NCI-H526 (cell line): ENCODE results near the gene SNX30.

Source experiments
- DNase-seq, 2 experiments: peaks; one replicate each; lab custom pipeline; 2025; lab: John Stamatoyannopoulos, UW

SNX30 gene

DNA sequence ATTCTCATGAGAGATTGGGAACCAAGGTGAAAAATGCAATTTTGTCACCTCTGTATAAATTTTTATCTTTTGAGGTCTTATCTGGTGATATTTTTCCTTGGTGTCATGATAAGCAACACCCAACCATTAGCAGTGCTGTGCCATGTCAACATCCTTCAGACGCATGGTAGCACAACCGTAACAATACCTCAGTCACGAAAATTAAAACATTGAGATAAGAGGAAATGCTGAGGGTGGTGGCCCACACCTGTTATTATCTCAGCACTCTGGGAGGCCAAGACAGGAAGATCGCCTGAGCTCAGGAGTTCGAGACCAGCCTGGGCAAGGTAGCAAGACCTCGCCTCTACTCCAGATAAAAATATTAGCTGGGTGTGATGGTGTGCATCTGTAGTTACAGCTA is 107.4 kb downstream of the SNX30 start:
- no peak for DNase-seq

DNA sequence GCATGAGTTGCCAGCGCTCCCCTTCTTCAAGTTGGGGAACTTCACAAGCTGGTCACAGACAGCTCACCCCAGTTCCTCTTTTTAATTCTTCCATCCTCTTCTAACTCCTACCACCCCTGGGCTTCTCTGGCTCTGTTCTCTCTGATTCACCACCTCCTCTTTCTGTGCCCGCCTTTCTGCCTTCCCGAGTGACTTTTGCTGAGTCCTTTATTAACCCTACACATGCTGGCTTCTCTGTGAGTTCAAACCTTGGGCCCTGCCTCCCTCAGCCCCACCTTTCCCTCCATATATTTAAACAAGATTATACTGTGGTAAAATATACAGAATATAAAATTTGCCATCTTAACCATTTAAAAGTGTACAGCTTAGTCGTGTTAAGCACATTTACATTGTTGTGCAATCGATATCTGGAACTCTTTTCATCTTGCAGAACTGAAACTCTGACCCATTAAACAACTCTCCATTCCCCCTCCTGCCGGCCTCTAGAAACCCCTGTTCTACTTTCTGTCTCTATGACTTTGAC is 108.1 kb downstream of the SNX30 start:
- DNase-seq = no peak

- no peak for DNase-seq
These were observed 109.9 kb downstream of the SNX30 start for GRCh38 chr9:112860451-112860850.

- no peak for DNase-seq
These were observed 110.6 kb downstream of the SNX30 start for GRCh38 chr9:112861155-112861554.

DNA sequence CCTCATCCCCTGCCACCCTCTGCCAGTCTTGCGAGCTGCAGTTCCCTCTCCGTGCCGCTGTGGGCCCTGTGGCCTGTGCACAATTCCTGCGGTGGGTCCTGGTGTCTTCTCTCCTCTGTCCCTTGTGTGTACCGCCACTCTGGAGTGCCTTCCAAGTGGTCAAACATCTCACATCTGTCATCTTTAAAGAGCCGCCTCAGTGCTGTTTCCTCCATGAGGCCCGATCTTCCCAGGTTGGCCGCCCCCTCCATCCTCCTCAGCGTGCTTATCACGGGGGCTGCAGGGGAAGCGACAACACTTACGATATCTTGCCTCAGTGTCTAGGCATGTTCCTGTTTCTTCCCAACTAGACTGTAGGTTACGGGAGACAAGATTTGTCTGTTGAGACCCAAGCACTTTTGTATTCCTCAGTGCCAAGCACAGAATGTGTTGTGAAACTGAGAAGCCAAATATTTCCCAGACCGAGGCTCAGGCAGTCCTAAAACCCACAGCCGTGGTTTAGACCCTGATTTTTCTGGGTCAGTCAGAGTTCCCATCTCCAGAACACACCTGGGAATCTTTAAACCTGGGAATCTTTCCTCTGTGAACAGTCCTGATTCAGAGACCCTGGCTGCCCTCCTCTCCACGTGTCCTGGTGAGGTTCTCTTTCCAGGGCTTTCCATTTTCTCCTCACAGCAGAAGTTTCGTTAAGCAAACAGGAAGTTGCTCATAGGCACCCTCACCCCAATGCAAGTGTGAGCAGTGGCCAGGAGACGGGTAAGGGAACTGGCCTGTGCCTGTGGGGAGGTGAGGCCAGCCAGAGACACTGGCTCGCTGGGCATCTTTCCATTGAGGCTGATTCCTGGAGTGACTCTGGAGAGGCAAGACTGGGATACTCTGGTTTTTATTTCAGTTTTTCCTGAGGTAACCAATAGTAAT is 111.3 kb downstream of the SNX30 start:
- no peak for DNase-seq

DNA sequence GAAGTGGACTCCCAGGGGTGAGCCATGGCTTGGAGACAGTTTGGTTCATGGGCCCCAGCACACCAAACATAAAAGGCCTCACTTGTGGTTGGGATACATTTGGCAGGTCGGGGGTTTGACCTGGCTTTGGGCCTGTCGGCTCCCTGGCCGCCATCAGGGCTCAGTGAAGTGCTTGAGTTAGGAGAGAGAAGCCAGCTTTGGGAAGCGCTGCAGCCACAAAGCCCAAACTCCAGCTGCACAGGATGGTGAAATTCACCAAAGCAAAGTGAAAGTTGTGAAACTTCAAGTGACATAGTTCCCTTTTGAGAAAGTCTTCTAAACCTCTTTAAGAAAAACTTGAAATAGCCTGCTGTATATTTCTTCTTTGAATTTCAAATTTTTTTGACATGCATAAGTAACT is 112.7 kb downstream of the SNX30 start:
- DNase-seq = no peak

DNA sequence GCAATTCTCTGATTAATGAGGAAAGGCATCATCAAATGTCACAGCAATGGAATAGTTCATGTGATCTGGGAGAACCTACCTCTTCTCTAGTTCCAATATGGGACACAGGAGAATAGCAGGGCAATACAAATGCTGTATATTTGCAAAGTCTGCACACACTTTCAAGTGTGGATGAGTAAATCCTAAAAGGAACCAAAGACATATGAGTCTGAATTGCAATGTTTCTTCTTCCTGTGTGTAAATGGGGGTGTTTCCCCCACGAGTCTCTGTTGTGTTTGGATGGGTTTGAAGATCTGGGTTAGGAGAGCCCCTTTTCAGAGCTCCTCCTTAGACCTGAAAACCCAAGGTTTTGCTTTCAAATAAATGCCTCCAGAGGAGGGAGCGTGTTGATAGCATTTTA is 113.2 kb downstream of the SNX30 start:
- DNase-seq = no peak

DNA sequence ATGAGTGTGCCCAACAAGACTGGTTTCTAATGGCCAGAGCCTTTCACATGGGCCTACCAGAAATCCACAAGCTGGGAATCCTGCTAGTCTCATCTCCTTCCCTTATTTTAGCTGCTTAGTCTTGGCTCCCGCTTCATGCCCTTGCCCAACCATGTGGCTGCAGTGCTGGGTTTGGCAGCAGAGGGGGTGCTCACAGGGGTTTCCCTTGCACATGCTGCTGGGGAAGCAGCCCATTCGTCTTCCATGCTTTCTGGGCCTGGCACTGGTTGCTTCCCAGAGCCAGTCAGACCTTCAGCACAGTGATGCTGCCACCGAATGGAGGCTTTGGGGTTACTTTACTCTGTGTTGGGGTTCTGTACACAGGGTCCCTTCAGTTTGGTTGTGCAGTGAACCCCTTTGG is 113.8 kb downstream of the SNX30 start:
- no peak for DNase-seq

GRCh38 chr9:112864982-112865381 is 114.4 kb downstream of the SNX30 start:
- DNase-seq = no peak

DNA sequence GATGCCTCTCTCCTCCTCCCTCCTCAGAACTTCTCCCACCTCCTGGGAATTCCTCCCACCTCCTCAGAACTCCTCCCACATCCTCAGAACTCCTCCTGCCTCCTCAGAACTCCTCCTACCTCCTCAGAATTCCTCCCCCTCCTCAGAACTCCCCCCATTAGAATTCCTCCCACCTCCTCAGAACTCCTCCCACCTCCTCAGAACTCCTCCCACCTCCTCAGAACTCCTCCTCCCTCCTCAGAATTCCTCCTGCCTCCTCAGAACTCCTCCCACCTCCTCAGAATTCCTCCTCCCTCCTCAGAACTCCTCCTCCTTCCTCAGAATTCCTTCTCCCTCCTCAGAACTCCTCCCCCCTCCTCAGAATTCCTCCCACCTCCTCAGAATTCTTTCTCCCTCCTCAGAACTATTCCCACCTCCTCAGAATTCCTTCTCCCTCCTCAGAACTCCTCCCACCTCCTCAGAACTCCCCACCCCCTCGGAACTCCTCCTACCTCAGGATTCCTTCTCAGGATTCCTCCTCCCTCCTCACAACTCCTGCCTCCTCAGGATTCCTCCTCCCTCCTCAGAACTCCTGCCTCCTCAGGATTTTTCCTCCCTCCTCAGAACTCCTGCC is 116.2 kb downstream of the SNX30 start:
- DNase-seq = no peak

DNA sequence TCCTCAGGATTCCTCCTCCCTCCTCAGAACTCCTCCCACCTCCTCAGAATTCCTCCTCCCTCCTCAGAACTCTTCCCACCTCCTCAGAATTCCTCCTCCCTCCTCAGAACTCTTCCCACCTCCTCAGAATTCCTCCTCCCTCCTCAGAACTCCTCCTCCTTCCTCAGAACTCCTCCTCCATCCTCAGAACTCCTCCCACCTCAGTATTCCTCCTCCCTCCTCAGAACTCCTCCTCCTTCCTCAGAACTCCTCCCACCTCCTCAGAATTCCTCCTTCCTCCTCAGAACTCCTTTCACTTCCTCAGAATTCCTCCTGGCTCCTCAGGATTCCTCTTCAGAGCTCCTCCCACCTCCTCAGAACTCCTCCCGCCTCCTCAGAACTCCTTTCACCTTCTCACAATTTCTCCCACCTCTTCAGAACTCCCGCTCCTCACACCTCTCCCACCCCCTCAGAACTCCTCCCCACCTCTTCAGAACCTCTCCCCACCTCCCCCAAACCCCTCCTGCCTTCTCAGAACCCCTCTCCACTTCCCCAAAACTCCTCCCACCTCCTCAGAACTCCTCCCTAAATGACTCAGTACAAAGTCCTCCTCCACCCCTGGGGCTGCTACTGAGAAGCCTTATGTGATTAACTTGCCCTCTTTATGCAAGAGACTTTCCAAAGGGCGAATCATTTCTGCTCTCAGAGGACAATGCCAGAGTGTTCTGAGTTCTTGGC is 116.9 kb downstream of the SNX30 start:
- DNase-seq = no peak

DNA sequence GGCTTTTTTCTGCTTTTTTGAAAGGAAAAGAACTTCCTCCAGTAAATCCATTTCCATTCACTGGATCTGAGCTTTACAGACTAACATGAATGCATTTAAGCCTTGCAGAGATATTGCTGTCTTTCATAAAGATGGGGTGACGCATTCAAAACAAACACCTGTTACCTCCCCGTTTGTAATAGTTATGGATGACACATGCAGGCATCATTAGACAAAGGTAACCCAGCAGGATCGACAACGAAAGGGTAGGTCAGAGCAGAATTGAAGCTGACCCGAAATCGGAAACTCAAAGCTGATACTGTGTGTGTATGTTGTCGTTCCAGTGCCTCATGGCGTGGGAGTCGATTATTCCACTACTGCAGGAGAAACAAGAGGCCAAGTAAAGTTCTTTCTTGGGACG is 117.9 kb downstream of the SNX30 start:
- no peak for DNase-seq

- DNase-seq = peak in 1 of 2 experiments; percentile 5
These were observed 118.5 kb downstream of the SNX30 start for GRCh38 chr9:112869041-112869529.

- DNase-seq = no peak
These were observed 119.4 kb downstream of the SNX30 start for GRCh38 chr9:112869917-112870316.

DNA sequence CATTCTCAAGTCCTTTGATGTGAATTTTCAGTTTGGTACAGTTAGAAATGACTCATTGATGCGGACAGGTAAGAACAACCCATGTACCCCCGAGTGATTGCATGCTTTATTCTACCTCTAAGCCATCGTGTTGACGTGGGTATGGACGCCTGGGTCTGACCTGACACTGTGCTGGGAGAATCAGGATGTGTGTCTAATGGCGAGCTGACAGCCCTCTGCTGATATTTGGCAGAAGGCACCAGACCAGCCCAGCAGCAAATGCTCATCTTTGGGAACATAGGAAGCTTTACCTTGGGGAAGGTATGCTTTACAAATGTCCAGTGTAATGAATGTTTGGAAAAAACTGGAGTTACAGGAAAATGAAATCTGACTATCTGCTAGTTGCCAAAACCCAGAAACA is 120.0 kb downstream of the SNX30 start:
- DNase-seq = no peak

DNA sequence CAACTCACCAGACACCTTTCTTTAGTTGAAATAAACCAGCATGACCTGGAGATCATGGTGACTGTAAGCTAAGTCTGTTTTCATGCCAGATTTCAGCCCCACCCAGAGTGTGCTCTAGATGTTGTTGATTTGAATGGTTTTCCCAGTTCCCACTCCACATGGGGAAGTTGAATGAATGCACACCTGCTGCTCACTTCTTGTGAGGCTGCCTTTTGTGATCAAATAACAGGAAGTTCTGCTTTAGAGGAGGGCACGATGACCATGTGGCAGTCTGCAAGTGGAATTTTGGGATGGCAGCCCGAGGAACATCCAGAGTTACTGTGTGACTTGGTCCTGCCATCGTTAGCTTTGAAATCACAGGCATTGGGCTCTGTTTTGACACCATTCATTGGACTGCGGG is 121.5 kb downstream of the SNX30 start:
- no peak for DNase-seq

- DNase-seq = no peak
These were observed 123.3 kb downstream of the SNX30 start for GRCh38 chr9:112873773-112874405.

GRCh38 chr9:112878752-112879151 is 128.2 kb downstream of the SNX30 start:
- no peak for DNase-seq

- no peak for DNase-seq
These were observed 130.1 kb downstream of the SNX30 start for GRCh38 chr9:112880650-112881049.

GRCh38 chr9:112881331-112881730 is 130.8 kb downstream of the SNX30 start:
- no peak for DNase-seq

DNA sequence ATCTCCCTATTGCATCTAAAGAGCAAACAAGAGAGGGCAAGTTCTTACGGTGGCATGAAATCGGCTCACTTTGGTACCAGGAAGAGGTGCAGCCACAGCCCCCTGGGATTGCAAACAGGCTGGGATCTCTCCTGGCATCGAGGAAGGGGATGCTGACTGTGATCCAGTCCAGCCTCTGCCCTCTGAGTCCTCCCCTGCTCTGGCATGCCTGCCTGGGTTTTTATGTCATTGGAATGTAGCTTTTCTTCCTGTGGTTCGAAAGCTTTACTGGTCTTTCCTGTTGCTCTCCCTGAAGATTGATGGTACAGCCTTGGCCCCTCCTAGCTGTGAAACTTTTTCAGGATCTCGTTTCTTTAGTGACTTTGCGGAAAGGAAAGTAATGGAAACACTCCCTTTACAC is 133.5 kb downstream of the SNX30 start:
- no peak for DNase-seq

DNA sequence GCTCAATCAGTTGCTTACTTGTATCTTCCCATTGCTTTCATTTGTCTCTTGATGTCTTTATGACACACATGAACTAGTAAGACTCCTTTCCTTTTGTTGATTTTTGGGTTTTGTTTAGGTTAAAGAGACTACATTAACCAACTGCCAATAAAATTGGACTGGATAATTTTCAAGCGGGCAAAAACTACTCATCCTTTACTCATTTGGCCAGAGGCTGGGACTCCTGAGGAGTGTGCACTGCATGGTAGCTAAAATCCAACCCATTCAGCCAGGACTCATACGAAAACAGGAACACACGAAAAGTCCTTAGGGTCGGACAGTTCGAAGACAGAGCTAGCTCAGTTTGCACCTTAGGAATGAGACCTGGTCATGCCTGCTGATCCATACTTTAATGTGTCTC is 134.2 kb downstream of the SNX30 start:
- no peak for DNase-seq
